IMR-90 (cell line): ENCODE measurements around the gene ELOB. TPM values are rescaled to one million over a fixed set of nuclear protein-coding genes. Genes with fewer than 3 reads are reported as not detected.

Experiments
- ATAC-seq: fragments of 200-7000 bp; cut with Tn5 transposase; 2 replicates; pipeline ENCODE4 v1.9.1; 2020; ENCODE audit warnings: low read depth, mild to moderate bottlenecking, moderate library complexity
- BruUV-seq: library from RNA; stranded (reverse); fragments of 400-500 nt; replicated peaks from 2 replicates; lab custom pipeline; 2021; lab: Mats Ljungman, UMichigan
- CTCF ChIA-PET: fragments of 300-600 bp; formaldehyde crosslinking; extraction: SDS; loops from one replicate; lab custom pipeline; 2021; ENCODE audit warnings: antibody characterized with exemption; lab: Yijun Ruan, JAX
- POLR2A ChIA-PET: fragments of 300-600 bp; sonication (Branson Sonifier 250); formaldehyde crosslinking; loops from one replicate; lab custom pipeline; 2022; ENCODE audit warnings: antibody characterized with exemption; ENCODE audit not compliant: unreplicated experiment; lab: Charles Lee
- DNase-seq: peaks from one replicate; pipeline ENCODE4 v3.0.0; 2013
- H2AFZ ChIP-seq: replicated peaks from 2 replicates; pipeline ENCODE3; 2013; ENCODE audit warnings: low read length, mild to moderate bottlenecking; ENCODE audit not compliant: poor library complexity
- H2AK5ac ChIP-seq: 2 replicates; pipeline ENCODE4 v1.6.1; 2013; ENCODE audit warnings: low read depth, low read length, inconsistent platforms
- H2AK9ac ChIP-seq: replicated peaks from 2 replicates; pipeline ENCODE3; 2013; ENCODE audit warnings: mild to moderate bottlenecking, low read depth, low read length, moderate library complexity; ENCODE audit not compliant: poor library complexity
- H2BK120ac ChIP-seq: 2 replicates; pipeline ENCODE4 v1.6.1; 2013; ENCODE audit warnings: low read depth, low read length, inconsistent platforms
- H2BK15ac ChIP-seq: 3 replicates; pipeline ENCODE4 v1.6.1; 2013; ENCODE audit warnings: low read depth, low read length, inconsistent platforms
- H2BK20ac ChIP-seq: 2 replicates; pipeline ENCODE4 v1.6.1; 2013; ENCODE audit warnings: low read depth, mild to moderate bottlenecking, inconsistent platforms, low read length, moderate library complexity
- H2BK5ac ChIP-seq: 2 replicates; pipeline ENCODE4 v1.6.1; 2013; ENCODE audit warnings: mild to moderate bottlenecking, low read depth, low read length, inconsistent platforms; ENCODE audit not compliant: poor library complexity, severe bottlenecking
- H3K14ac ChIP-seq: replicated peaks from 2 replicates; pipeline ENCODE4 v1.6.1; 2013; ENCODE audit warnings: low read depth, low read length, inconsistent platforms
- H3K18ac ChIP-seq: 2 replicates; pipeline ENCODE4 v1.6.1; 2013; ENCODE audit warnings: low read depth, low read length, control low read depth
- H3K23ac ChIP-seq: 2 replicates; pipeline ENCODE4 v1.6.1; 2013; ENCODE audit warnings: low read depth, low read length, inconsistent platforms
- H3K27ac ChIP-seq: 2 replicates; pipeline ENCODE4 v1.5.1; 2013; ENCODE audit warnings: mild to moderate bottlenecking, control low read depth, low read length; ENCODE audit not compliant: insufficient read depth
- H3K27me3 ChIP-seq: 2 replicates; pipeline ENCODE4 v1.6.1; 2013; ENCODE audit warnings: low read length; ENCODE audit not compliant: control insufficient read depth, insufficient read depth
- H3K36me3 ChIP-seq: 2 replicates; pipeline ENCODE4 v1.6.1; 2013; ENCODE audit warnings: low read length, mixed read lengths; ENCODE audit not compliant: control insufficient read depth, insufficient read depth
- H3K4ac ChIP-seq: 2 replicates; pipeline ENCODE4 v1.6.1; 2013; ENCODE audit warnings: low read depth, low read length, inconsistent platforms
- H3K4me1 ChIP-seq: 2 replicates; pipeline ENCODE4 v1.6.1; 2013; ENCODE audit warnings: low read length, mixed read lengths; ENCODE audit not compliant: control insufficient read depth, insufficient read depth
- H3K4me2 ChIP-seq: 2 replicates; pipeline ENCODE4 v1.6.1; 2013; ENCODE audit warnings: low read depth, mild to moderate bottlenecking, control low read depth, low read length, moderate library complexity
- H3K4me3 ChIP-seq: 2 replicates; pipeline ENCODE4 v1.5.1; 2013; ENCODE audit warnings: low read depth, mild to moderate bottlenecking, control low read depth, low read length, moderate library complexity; ENCODE audit not compliant: insufficient read depth
- H3K56ac ChIP-seq: 2 replicates; pipeline ENCODE4 v1.6.1; 2013; ENCODE audit warnings: low read length, inconsistent platforms; ENCODE audit not compliant: insufficient read depth; ENCODE audit errors: extremely low read depth
- H3K79me1 ChIP-seq, 2 experiments: 2 replicates each; pipeline ENCODE4 v1.6.1; 2013; ENCODE audit warnings: low read length in 2 of 2, inconsistent platforms in 1 of 2, low read depth in 1 of 2
- H3K9ac ChIP-seq: 2 replicates; pipeline ENCODE4 v1.6.1; 2013; ENCODE audit warnings: low read depth, low read length, control low read depth
- H3K9me1 ChIP-seq: 2 replicates; pipeline ENCODE4 v1.6.1; 2013; ENCODE audit warnings: low read length, inconsistent platforms; ENCODE audit not compliant: insufficient read depth
- H3K9me3 ChIP-seq: 2 replicates; pipeline ENCODE4 v1.6.1; 2013; ENCODE audit warnings: low read length; ENCODE audit not compliant: control insufficient read depth, insufficient read depth
- H4K20me1 ChIP-seq: 2 replicates; pipeline ENCODE4 v1.6.1; 2013; ENCODE audit warnings: low read length, inconsistent platforms; ENCODE audit not compliant: insufficient read depth
- H4K5ac ChIP-seq: 2 replicates; pipeline ENCODE4 v1.6.1; 2013; ENCODE audit warnings: mild to moderate bottlenecking, low read depth, low read length, control low read depth
- H4K8ac ChIP-seq, 2 experiments: 2 replicates each; pipeline ENCODE4 v1.6.1; 2013; ENCODE audit warnings: low read depth in 2 of 2, low read length in 2 of 2, control low read depth in 1 of 2, inconsistent platforms in 1 of 2
- H4K91ac ChIP-seq: 2 replicates; pipeline ENCODE4 v1.6.1; 2013; ENCODE audit warnings: low read depth, low read length, inconsistent platforms; ENCODE audit not compliant: insufficient read depth
- BHLHE40 ChIP-seq: fragments of 150-350 bp; IDR thresholded peaks from 2 replicates; pipeline ENCODE4 v1.6.1; 2016; ENCODE audit warnings: mild to moderate bottlenecking, low read depth, low read length
- CEBPB ChIP-seq: IDR thresholded peaks from 2 replicates; pipeline ENCODE4 v1.6.1; 2012; ENCODE audit warnings: low read depth, low read length, improper control_type of control experiment
- CHD1 ChIP-seq: IDR thresholded peaks from 2 replicates; pipeline ENCODE4 v1.6.1; 2012; ENCODE audit warnings: low read depth, low read length, improper control_type of control experiment
- CTCF ChIP-seq: conservative IDR thresholded peaks from 2 replicates; pipeline ENCODE4 v1.5.1; 2012; ENCODE audit warnings: mild to moderate bottlenecking, low read depth, low read length, improper control_type of control experiment
- ELK1 ChIP-seq: fragments of 150-350 bp; IDR thresholded peaks from 2 replicates; pipeline ENCODE4 v1.6.1; 2016; ENCODE audit warnings: low read depth, mild to moderate bottlenecking, low read length, moderate library complexity, borderline replicate concordance
- FOS ChIP-seq: fragments of 150-350 bp; IDR thresholded peaks from 2 replicates; pipeline ENCODE4 v1.6.1; 2016; ENCODE audit warnings: low read depth, low read length
- MAFK ChIP-seq: IDR thresholded peaks from 2 replicates; pipeline ENCODE4 v1.6.1; 2012; ENCODE audit warnings: low read depth, low read length, improper control_type of control experiment
- MAZ ChIP-seq: IDR thresholded peaks from 2 replicates; pipeline ENCODE4 v1.6.1; 2012; ENCODE audit warnings: low read depth, mild to moderate bottlenecking, low read length, improper control_type of control experiment, moderate library complexity, borderline replicate concordance
- MXI1 ChIP-seq: IDR thresholded peaks from 2 replicates; pipeline ENCODE4 v1.6.1; 2012; ENCODE audit warnings: low read depth, mild to moderate bottlenecking, low read length, moderate library complexity, borderline replicate concordance
- NFE2L2 ChIP-seq: fragments of 150-350 bp; IDR thresholded peaks from 2 replicates; pipeline ENCODE4 v1.6.1; 2016; ENCODE audit warnings: low read depth, mild to moderate bottlenecking, low read length
- POLR2A ChIP-seq: IDR thresholded peaks from 2 replicates; pipeline ENCODE4 v1.6.1; 2012; ENCODE audit warnings: mild to moderate bottlenecking, low read depth, low read length
- RAD21 ChIP-seq: IDR thresholded peaks from 2 replicates; pipeline ENCODE4 v1.6.1; 2012; ENCODE audit warnings: low read length, improper control_type of control experiment
- RCOR1 ChIP-seq: IDR thresholded peaks from 2 replicates; pipeline ENCODE4 v1.6.1; 2012; ENCODE audit warnings: mild to moderate bottlenecking, low read length, improper control_type of control experiment; ENCODE audit not compliant: insufficient replicate concordance
- RFX5 ChIP-seq: IDR thresholded peaks from 2 replicates; pipeline ENCODE4 v1.8.0; 2012; ENCODE audit warnings: low read depth, mild to moderate bottlenecking, low read length, moderate library complexity
- SMC3 ChIP-seq: fragments of 150-350 bp; IDR thresholded peaks from 2 replicates; pipeline ENCODE4 v1.6.1; 2016; ENCODE audit warnings: low read depth, mild to moderate bottlenecking, antibody characterized with exemption, low read length, moderate library complexity
- USF2 ChIP-seq: fragments of 150-350 bp; IDR thresholded peaks from 2 replicates; pipeline ENCODE4 v1.6.1; 2017; ENCODE audit warnings: mild to moderate bottlenecking, antibody characterized with exemption, low read length, low read depth
- WGBS, 2 experiments: methylation state at CpG; one replicate each; pipeline versions ENCODE4 v1.1.5 to v1.1.7; 2013; ENCODE audit warnings: missing lambda C conversion rate in 2 of 2; ENCODE audit not compliant: insufficient read length in 1 of 2; ENCODE audit errors: extremely low coverage in 2 of 2; 5-methylcytosine and 5-hydroxymethylcytosine counted together
- dilution Hi-C: fragments of 300-500 bp; cut with HindIII; formaldehyde crosslinking; loops from one replicate; pipeline ENCODE4 v1.14.3; 2018; ENCODE audit warnings: low sequenced_read_pairs; ENCODE audit not compliant: unreplicated experiment
- in situ Hi-C: fragments of 300-500 bp; cut with MboI; formaldehyde crosslinking; loops from 3 replicates; pipeline ENCODE4 v1.14.3; 2019; ENCODE audit warnings: low sequenced_read_pairs, inconsistent platforms, mixed read lengths
- intact Hi-C: fragments of 100-400 bp; cut with micrococcal nuclease; formaldehyde crosslinking; loops from 2 replicates; pipeline ENCODE4 v1.10.0; 2022
- polyA plus RNA-seq, 3 experiments: library from polyadenylated mRNA; depleted of rRNA; stranded (reverse); fragments of >200 nt; gene quantifications; 2 replicates each; pipeline ENCODE4 v1.2.3, GENCODE V29; 2012; ENCODE audit warnings: low replicate concordance in 1 of 3
- total RNA-seq: library from RNA; depleted of rRNA; stranded (reverse); fragments of >200 nt; gene quantifications from 2 replicates; pipeline ENCODE4 v1.2.3, GENCODE V29; 2012

Gene ELOB
- total and polyA plus RNA-seq, 2 of the 4 experiments (the other 2 are of a cell fraction) = 442 to 5,859 TPM

- ChIA-PET POLR2A (interaction anchor here (0.8 kb wide), 1 partner anchor 11 kb away, joined by 4 read pairs; no protein-coding TSS in a partner anchor), CTCF (no interaction called here)
- Histone ChIP-seq H2AK9ac (peak overlapping the region; percentile 99), H3K79me1 (peaks cover 11 to 39% of the 10 kb centered on the region in 2 experiments), H3K9me3 (peaks cover 2% of the 10 kb centered on the region; the same call in 1 of the 2 replicates), H2AFZ (peak overlapping the region; percentile 99), H3K4ac (peak overlapping the region; percentile 99), H2BK5ac (peak overlapping the region; percentile 82), H2BK120ac (peak overlapping the region; percentile 16; the same call in 1 of the 2 replicates), H3K9me1 (peaks cover 9% of the 10 kb centered on the region), H2AK5ac (peak overlapping the region; percentile 98), H2BK20ac (no peak overlapping the region), H4K8ac (peak overlapping the region; percentile 93 to 100), H3K4me3 (peak overlapping the region; percentile 88), H3K14ac (peak overlapping the region; percentile 92), H3K27ac (peak overlapping the region; percentile 99), H4K91ac (peak overlapping the region; percentile 67), H3K4me1 (peaks cover 9% of the 10 kb centered on the region), H3K9ac (peak overlapping the region; percentile 10), H3K56ac (0 out of 2 replicates have a peak overlapping the region, but pooled peaks have one; percentile 30), H3K23ac (peak overlapping the region; percentile 74), H3K18ac (peak overlapping the region; percentile 5; the same call in 1 of the 2 replicates), H4K20me1 (peaks cover 38% of the 10 kb centered on the region), H2BK15ac (no peak overlapping the region; the same call in 2 of the 3 replicates), H3K4me2 (peak overlapping the region; percentile 77), H3K36me3 (peaks cover 6% of the 10 kb centered on the region), H3K27me3 (no peaks in the 10 kb centered on the region), H4K5ac (peak overlapping the region; percentile 99)
- 62% methylated on average over 8 of the region's 23 CpGs; no CpG with 5 or more reads in 1 of the 2 experiments for WGBS, 2 experiments
- TF ChIP-seq FOS (no peak), MAZ (no peak), MXI1 (no peak), CTCF (no peak), RCOR1 (no peak), USF2 (no peak), ELK1 (no peak), CEBPB (no peak), RAD21 (no peak), MAFK (no peak), POLR2A (no peak), NFE2L2 (no peak), SMC3 (no peak), BHLHE40 (no peak), CHD1 (no peak), RFX5 (no peak)
- intact Hi-C loops (no loop called here), in situ Hi-C loops (no loop called here), dilution Hi-C loops (no loop called here)
- DNase-seq = no peak
- TSS peak; percentile 68 for BruUV-seq
- ATAC-seq = no peak
Observed at GRCh38 chr16:2751577-2752034, 25.5 kb downstream of the ELOB start.
